Hepatocyte (in vitro differentiated cells): ENCODE results near the gene STIM1. TPM values are rescaled to one million over a fixed set of nuclear protein-coding genes. Genes with fewer than 3 reads are reported as not detected.

Experiments
- DNase-seq: peaks from one replicate; pipeline ENCODE4 v3.0.0-alpha.2; 2016; ENCODE audit warnings: low spot score
- H2AFZ ChIP-seq: fragments of 200-600 bp; sonication (generic); 2 replicates; pipeline ENCODE4 v1.6.0; 2016; ENCODE audit warnings: antibody characterized with exemption, mild to moderate bottlenecking
- H3K27ac ChIP-seq: fragments of 200-600 bp; sonication (generic); 2 replicates; pipeline ENCODE4 v1.5.1; 2016; ENCODE audit warnings: mild to moderate bottlenecking
- H3K27me3 ChIP-seq: fragments of 200-600 bp; sonication (generic); 2 replicates; pipeline ENCODE4 v1.6.1; 2016
- H3K36me3 ChIP-seq: fragments of 200-600 bp; sonication (generic); replicated peaks from 2 replicates; pipeline ENCODE4 v1.5.1; 2016; ENCODE audit warnings: low read depth; ENCODE audit not compliant: insufficient read depth
- H3K4me1 ChIP-seq: fragments of 200-600 bp; sonication (generic); 2 replicates; pipeline ENCODE4 v1.5.1; 2016; ENCODE audit warnings: mild to moderate bottlenecking, moderate library complexity; ENCODE audit not compliant: insufficient read depth
- H3K4me2 ChIP-seq: fragments of 200-600 bp; sonication (generic); 2 replicates; pipeline ENCODE4 v1.6.0; 2016
- H3K4me3 ChIP-seq: fragments of 200-600 bp; sonication (generic); 2 replicates; pipeline ENCODE4 v1.5.1; 2016; ENCODE audit warnings: mild to moderate bottlenecking
- H3K79me2 ChIP-seq: fragments of 200-600 bp; sonication (generic); 2 replicates; pipeline ENCODE4 v1.6.0; 2017; ENCODE audit warnings: mild to moderate bottlenecking
- H3K9me2 ChIP-seq: fragments of 200-600 bp; sonication (generic); replicated peaks from 2 replicates; pipeline ENCODE4 v1.6.0; 2017; ENCODE audit warnings: mild to moderate bottlenecking; ENCODE audit not compliant: insufficient read depth
- H3K9me3 ChIP-seq: fragments of 200-600 bp; sonication (generic); 2 replicates; pipeline ENCODE4 v1.5.1; 2016; ENCODE audit warnings: low read depth, mild to moderate bottlenecking
- H4K20me1 ChIP-seq: fragments of 200-600 bp; sonication (generic); 2 replicates; pipeline ENCODE4 v1.6.0; 2016; ENCODE audit warnings: mild to moderate bottlenecking; ENCODE audit not compliant: insufficient read depth, poor library complexity, severe bottlenecking
- EZH2 ChIP-seq: fragments of 200-600 bp; sonication (generic); IDR thresholded peaks from 2 replicates; pipeline ENCODE4 v1.6.1; 2016; ENCODE audit warnings: antibody characterized with exemption, mild to moderate bottlenecking, borderline replicate concordance
- EZH2phosphoT487 ChIP-seq: fragments of 200-600 bp; sonication (generic); IDR thresholded peaks from one replicate; pipeline ENCODE4 v1.6.1; 2018; ENCODE audit warnings: antibody characterized with exemption, mild to moderate bottlenecking, low read depth, moderate library complexity; ENCODE audit not compliant: unreplicated experiment, severe bottlenecking
- WGBS: methylation state at CpG from one replicate; pipeline ENCODE4 v1.1.6; 2016; ENCODE audit warnings: low lambda C conversion rate; ENCODE audit errors: missing lambda C conversion rate; 5-methylcytosine and 5-hydroxymethylcytosine counted together
- polyA plus RNA-seq: library from polyadenylated mRNA; unstranded; fragments of >200 nt; fragmentation: Nextera tagmentation; extraction: Ambion mirVana; gene quantifications from 2 replicates; pipeline ENCODE4 v1.2.1, GENCODE V29; 2016
- total RNA-seq: library from RNA; depleted of rRNA; stranded (reverse); fragments of >200 nt; gene quantifications from 2 replicates; pipeline ENCODE4 v1.2.3, GENCODE V29; 2014
- TF ChIP-seq, protein P1 (sequence below): fragments of 200-600 bp; sonication (generic); IDR thresholded peaks from 2 replicates; pipeline ENCODE4 v1.5.1; 2016; ENCODE audit warnings: antibody characterized with exemption, mild to moderate bottlenecking; ENCODE audit not compliant: poor library complexity

Gene STIM1
- total and polyA plus RNA-seq, 2 experiments from 2014 or later: 18.5 to 19.6 TPM

- DNase-seq: no peak
- Histone ChIP-seq H3K4me1 (no peaks in the 10 kb centered on the region), H3K27ac (no peak overlapping the region), H4K20me1 (no peaks in the 10 kb centered on the region), H3K36me3 (no peaks in the 10 kb centered on the region), H3K79me2 (no peaks in the 10 kb centered on the region), H3K9me3 (no peaks in the 10 kb centered on the region), H3K4me3 (no peak overlapping the region), H3K4me2 (no peak overlapping the region), H3K27me3 (no peaks in the 10 kb centered on the region), H3K9me2 (no peaks in the 10 kb centered on the region), H2AFZ (no peak overlapping the region)
- TF ChIP-seq EZH2 (no peak), EZH2phosphoT487 (no peak)
- TF ChIP-seq, protein P1, sequence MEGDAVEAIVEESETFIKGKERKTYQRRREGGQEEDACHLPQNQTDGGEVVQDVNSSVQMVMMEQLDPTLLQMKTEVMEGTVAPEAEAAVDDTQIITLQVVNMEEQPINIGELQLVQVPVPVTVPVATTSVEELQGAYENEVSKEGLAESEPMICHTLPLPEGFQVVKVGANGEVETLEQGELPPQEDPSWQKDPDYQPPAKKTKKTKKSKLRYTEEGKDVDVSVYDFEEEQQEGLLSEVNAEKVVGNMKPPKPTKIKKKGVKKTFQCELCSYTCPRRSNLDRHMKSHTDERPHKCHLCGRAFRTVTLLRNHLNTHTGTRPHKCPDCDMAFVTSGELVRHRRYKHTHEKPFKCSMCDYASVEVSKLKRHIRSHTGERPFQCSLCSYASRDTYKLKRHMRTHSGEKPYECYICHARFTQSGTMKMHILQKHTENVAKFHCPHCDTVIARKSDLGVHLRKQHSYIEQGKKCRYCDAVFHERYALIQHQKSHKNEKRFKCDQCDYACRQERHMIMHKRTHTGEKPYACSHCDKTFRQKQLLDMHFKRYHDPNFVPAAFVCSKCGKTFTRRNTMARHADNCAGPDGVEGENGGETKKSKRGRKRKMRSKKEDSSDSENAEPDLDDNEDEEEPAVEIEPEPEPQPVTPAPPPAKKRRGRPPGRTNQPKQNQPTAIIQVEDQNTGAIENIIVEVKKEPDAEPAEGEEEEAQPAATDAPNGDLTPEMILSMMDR: no peak
- 94% methylated on average over 2 of the region's 2 CpGs for WGBS
These were observed 127.0 kb downstream of the STIM1 start for GRCh38 chr11:3982431-3982830.

DNA sequence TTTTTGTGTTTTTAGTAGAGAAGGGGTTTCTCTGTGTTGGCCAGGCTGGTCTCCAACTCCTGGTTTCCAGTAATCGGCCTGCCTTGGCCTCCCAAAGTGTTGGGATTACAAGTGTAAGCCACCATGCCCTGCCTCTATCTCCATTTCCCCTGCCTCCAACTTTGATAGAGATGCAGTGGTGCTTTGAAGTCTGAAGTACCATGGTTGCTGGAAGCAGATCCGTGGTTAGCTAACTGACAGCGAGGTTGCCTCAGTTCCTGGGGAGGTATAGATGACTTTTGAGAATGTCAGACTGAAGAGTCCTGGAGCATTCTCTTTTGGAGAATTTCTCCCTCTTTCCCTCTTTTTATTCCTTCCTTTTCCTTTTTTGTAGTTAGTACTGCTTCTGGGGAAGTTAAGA lies 127.6 kb downstream of the STIM1 start:
- no peak overlapping the region for H3K27ac ChIP-seq
- no peak for DNase-seq
- no peak overlapping the region for H2AFZ ChIP-seq
- H3K4me2 ChIP-seq: no peak overlapping the region
- H3K27me3 ChIP-seq: no peaks in the 10 kb centered on the region
- no peaks in the 10 kb centered on the region for H3K4me1 ChIP-seq
- H3K79me2 ChIP-seq: no peaks in the 10 kb centered on the region
- H3K36me3 ChIP-seq: no peaks in the 10 kb centered on the region
- H3K9me2 ChIP-seq: no peaks in the 10 kb centered on the region
- no peak for TF ChIP-seq EZH2phosphoT487
- TF ChIP-seq, protein P1: no peak
- TF ChIP-seq EZH2: no peak
- no peaks in the 10 kb centered on the region for H4K20me1 ChIP-seq
- no peaks in the 10 kb centered on the region for H3K9me3 ChIP-seq
- 98% methylated on average over 3 of the region's 3 CpGs for WGBS
- no peak overlapping the region for H3K4me3 ChIP-seq

DNA sequence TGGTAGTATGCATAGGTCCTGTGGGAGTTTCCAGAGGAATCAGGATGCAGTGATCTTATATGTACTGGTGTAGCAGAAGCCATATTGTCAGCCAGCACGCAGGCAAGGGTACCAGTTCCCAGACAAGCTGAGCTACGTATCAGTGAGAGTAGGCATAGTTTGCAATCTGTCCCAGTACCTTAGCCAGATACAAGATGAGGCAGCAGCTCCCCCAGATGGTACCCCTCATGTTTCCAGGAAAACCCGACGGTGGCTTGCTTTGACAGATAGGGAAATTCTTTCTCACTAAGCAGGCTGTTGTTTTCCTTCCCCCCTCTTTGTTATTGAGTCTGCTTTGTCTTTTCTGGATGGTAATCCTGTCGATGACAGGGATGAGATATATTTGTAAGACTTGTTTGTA lies 129.4 kb downstream of the STIM1 start:
- H2AFZ ChIP-seq: no peak overlapping the region
- TF ChIP-seq, protein P1: peak; percentile 19
- no peak for TF ChIP-seq EZH2
- no peaks in the 10 kb centered on the region for H3K36me3 ChIP-seq
- peak; percentile 10 for DNase-seq
- H3K4me1 ChIP-seq: no peaks in the 10 kb centered on the region
- H3K79me2 ChIP-seq: no peaks in the 10 kb centered on the region
- WGBS: 69% methylated on average over 5 of the region's 5 CpGs
- no peaks in the 10 kb centered on the region for H3K9me3 ChIP-seq
- H4K20me1 ChIP-seq: no peaks in the 10 kb centered on the region
- no peak overlapping the region for H3K4me2 ChIP-seq
- no peaks in the 10 kb centered on the region for H3K9me2 ChIP-seq
- no peaks in the 10 kb centered on the region for H3K27me3 ChIP-seq
- H3K27ac ChIP-seq: no peak overlapping the region
- no peak overlapping the region for H3K4me3 ChIP-seq

- Histone ChIP-seq H3K4me2 (no peak overlapping the region), H3K9me2 (no peaks in the 10 kb centered on the region), H3K36me3 (no peaks in the 10 kb centered on the region), H3K4me1 (no peaks in the 10 kb centered on the region), H2AFZ (no peak overlapping the region), H4K20me1 (no peaks in the 10 kb centered on the region), H3K79me2 (no peaks in the 10 kb centered on the region), H3K9me3 (no peaks in the 10 kb centered on the region), H3K4me3 (no peak overlapping the region), H3K27me3 (no peaks in the 10 kb centered on the region), H3K27ac (no peak overlapping the region)
- no peak for DNase-seq
- TF ChIP-seq EZH2: no peak
- TF ChIP-seq, protein P1: no peak
- no peak for TF ChIP-seq EZH2phosphoT487
These were observed 130.2 kb downstream of the STIM1 start for GRCh38 chr11:3985631-3986030.
